ENCODE results near the gene WDR74.

- TF ChIP-seq CTCF (IDR thresholded peaks at IDR 0.05) (no peak), ZFX (IDR thresholded peaks at IDR 0.05; ENCODE audit: borderline replicate concordance) (no peak)
These were observed 37.3 kb upstream of the WDR74 start for GRCh38 chr11:62876712-62877111.

Data from 22Rv1 (cell line).